Placental epithelial cell (primary cell): Measurements from ENCODE around the gene OR2W1. TPM values are rescaled to one million over a fixed set of nuclear protein-coding genes. Genes with fewer than 3 reads are reported as not detected.

Experiments used
- total RNA-seq: library from RNA; depleted of rRNA; stranded (reverse); fragments of >200 nt; gene quantifications from 2 replicates; pipeline ENCODE4 v1.2.3, GENCODE V29; 2012

The OR2W1 gene, protein sequence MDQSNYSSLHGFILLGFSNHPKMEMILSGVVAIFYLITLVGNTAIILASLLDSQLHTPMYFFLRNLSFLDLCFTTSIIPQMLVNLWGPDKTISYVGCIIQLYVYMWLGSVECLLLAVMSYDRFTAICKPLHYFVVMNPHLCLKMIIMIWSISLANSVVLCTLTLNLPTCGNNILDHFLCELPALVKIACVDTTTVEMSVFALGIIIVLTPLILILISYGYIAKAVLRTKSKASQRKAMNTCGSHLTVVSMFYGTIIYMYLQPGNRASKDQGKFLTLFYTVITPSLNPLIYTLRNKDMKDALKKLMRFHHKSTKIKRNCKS
- total RNA-seq: not detected in 2 replicates

DNA sequence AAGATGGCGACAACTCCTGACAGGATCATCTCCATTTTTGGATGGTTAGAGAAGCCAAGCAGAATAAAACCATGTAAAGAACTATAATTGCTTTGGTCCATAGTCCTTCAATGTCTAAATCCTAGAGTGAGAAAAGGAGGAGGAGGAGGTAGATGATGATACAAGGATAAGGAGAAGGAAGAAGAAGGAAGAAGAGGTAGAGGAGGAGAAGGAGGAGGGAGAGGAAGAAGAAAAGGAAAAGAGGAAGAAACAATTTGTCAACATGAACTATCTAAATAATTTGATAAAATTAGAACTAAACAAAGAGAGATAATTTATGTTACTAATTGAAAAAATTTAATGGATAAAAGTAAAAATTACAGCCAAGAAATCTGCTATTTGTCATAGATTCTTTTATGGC is at the start of gene OR2W1:
Gene OR2W1, minus strand, starts transcription at position 101 of the 400 bp plus-strand sequence. Its CDS starts 0 bp downstream, at position 101.

DNA sequence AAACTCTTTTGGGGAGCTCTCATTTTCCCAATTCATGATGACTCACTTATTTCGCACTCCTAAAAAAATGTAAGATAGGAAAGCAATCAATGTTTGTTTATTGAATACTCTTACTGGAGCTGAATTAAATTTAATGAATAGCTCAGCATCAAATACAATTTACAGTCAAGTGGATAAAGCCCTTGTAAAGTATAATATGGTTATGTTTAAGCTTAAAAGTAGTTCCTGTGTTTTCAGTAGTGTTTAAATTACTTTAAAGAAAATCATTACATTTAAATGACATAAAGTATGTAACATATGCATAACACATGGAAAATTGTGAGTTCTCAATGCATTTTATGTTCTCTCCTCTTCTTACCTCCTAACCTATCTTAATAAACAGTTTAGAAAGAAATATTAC is 42.2 kb upstream of the OR2W1 start, which contains the start of gene OR2B3:
Gene OR2B3, minus strand, starts transcription at position 101 of the 400 bp plus-strand sequence. Its CDS starts 65 bp downstream, at position 36.

DNA sequence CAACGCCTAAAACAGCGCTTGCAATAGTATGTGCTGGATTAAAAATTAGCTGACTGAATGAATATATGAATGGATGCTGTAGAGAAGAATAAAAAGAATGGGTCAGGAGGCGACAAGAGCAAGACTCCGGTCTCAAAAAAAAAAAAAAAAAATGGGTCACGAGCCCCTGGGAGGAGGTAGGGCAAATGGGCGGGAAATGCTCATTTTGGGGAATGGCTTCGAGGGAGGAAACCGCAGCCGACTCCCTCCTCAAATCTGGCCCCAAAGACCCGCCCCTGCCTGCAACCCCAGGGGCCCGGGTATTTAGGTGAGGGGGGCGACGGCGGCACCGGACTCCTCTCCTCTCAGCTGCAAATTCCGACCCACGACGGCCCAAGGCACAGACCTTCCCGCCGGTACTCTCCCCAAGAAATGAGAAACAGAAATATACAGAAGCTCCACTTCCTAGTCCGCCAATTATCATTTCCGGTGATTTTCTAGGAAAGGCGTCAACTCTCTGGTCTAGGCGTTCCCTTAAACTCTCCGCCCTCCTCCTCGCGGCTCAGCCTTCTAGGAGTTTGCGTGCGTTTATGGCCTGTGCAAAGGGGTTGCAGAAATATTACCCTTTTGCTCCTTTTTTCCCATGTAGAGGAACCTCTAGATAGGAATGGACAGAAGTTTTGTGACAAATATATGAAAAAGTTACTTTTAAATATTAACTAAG is 39.6 kb downstream of the OR2W1 start, which contains the start of gene ZNF311:
Gene ZNF311, minus strand, starts transcription at position 133 of the 703 bp plus-strand sequence. CDS start 1,361 bp downstream, outside the sequence.

Other genes with a start within 250 kb of the OR2W1 start
- gene TRIM27, start 121.2 kb downstream of the OR2W1 start, total RNA-seq: 52.8 and 61.6 TPM in 2 replicates
- 1.6 and 2.4 TPM in 2 replicates for gene ZNF311, start 39.9 kb downstream of the OR2W1 start, total RNA-seq
- not detected in 2 replicates for gene OR2B3, start 42.1 kb upstream of the OR2W1 start, total RNA-seq
- not detected in 2 replicates for gene OR2J1, start 54.3 kb upstream of the OR2W1 start, total RNA-seq
- not detected in 2 replicates for gene OR2J3, start 62.9 kb upstream of the OR2W1 start, total RNA-seq
- gene OR2J2, start 125.7 kb upstream of the OR2W1 start, total RNA-seq: not detected in 2 replicates